Tibial nerve (tissue), 3 donors: Measurements from ENCODE around the gene POU3F1.

Experiments
- CTCF ChIP-seq, 5 experiments: fragments of 200-600 bp in 3 of 5; fragments of 450-650 bp in 2 of 5; sonication (generic) in 3 of 5; IDR thresholded peaks; one replicate each; pipeline ENCODE4 v1.5.1; 2016 to 2019; ENCODE audit warnings: antibody characterized with exemption in 5 of 5, mild to moderate bottlenecking in 3 of 5, moderate library complexity in 2 of 5
- POLR2A ChIP-seq, 2 donors: fragments of 450-650 bp; IDR thresholded peaks; one replicate each; pipeline ENCODE4 v1.6.1; 2017; ENCODE audit warnings: antibody characterized with exemption in 2 of 2, mild to moderate bottlenecking in 2 of 2, moderate library complexity in 2 of 2

DNA sequence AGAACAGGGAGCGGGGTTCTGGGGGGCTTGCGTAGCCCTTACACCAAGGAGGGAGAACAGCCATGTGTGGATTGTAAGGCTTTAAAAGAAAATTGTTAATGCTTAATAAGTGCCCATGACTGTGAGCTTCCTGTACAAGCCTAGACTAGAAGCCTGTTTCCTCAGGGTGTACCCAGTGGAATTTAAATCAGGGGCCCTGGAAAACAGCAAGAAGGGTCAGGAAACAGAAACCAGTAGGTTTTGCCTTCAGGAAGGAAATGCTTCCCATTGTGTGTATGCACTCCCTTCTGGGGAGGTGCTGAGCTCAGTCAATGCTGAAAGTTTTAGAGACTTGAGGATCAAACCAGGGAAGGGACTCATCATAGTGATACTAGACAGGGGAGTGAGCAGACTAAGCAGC lies 21.4 kb downstream of the POU3F1 start:
- TF ChIP-seq CTCF (IDR thresholded peaks at IDR 0.05) = no peak
- no peak for TF ChIP-seq POLR2A (IDR thresholded peaks at IDR 0.05)
